IMR-90 (cell line): ENCODE data around the gene C11orf86. TPM values are rescaled to one million over a fixed set of nuclear protein-coding genes. Genes with fewer than 3 reads are reported as not detected.

Source experiments
- ATAC-seq: fragments of 200-7000 bp; cut with Tn5 transposase; 2 replicates; pipeline ENCODE4 v1.9.1; 2020; ENCODE audit warnings: low read depth, mild to moderate bottlenecking, moderate library complexity
- BruUV-seq: library from RNA; stranded (reverse); fragments of 400-500 nt; replicated peaks from 2 replicates; lab custom pipeline; 2021; lab: Mats Ljungman, UMichigan
- CTCF ChIA-PET: fragments of 300-600 bp; formaldehyde crosslinking; extraction: SDS; loops from one replicate; lab custom pipeline; 2021; ENCODE audit warnings: antibody characterized with exemption; lab: Yijun Ruan, JAX
- POLR2A ChIA-PET: fragments of 300-600 bp; sonication (Branson Sonifier 250); formaldehyde crosslinking; loops from one replicate; lab custom pipeline; 2022; ENCODE audit warnings: antibody characterized with exemption; ENCODE audit not compliant: unreplicated experiment; lab: Charles Lee
- DNase-seq: peaks from one replicate; pipeline ENCODE4 v3.0.0; 2013
- H2AFZ ChIP-seq: replicated peaks from 2 replicates; pipeline ENCODE3; 2013; ENCODE audit warnings: low read length, mild to moderate bottlenecking; ENCODE audit not compliant: poor library complexity
- H2AK5ac ChIP-seq: 2 replicates; pipeline ENCODE4 v1.6.1; 2013; ENCODE audit warnings: low read depth, low read length, inconsistent platforms
- H2AK9ac ChIP-seq: replicated peaks from 2 replicates; pipeline ENCODE3; 2013; ENCODE audit warnings: mild to moderate bottlenecking, low read depth, low read length, moderate library complexity; ENCODE audit not compliant: poor library complexity
- H2BK120ac ChIP-seq: 2 replicates; pipeline ENCODE4 v1.6.1; 2013; ENCODE audit warnings: low read depth, low read length, inconsistent platforms
- H2BK15ac ChIP-seq: 3 replicates; pipeline ENCODE4 v1.6.1; 2013; ENCODE audit warnings: low read depth, low read length, inconsistent platforms
- H2BK20ac ChIP-seq: 2 replicates; pipeline ENCODE4 v1.6.1; 2013; ENCODE audit warnings: low read depth, mild to moderate bottlenecking, inconsistent platforms, low read length, moderate library complexity
- H2BK5ac ChIP-seq: 2 replicates; pipeline ENCODE4 v1.6.1; 2013; ENCODE audit warnings: mild to moderate bottlenecking, low read depth, low read length, inconsistent platforms; ENCODE audit not compliant: poor library complexity, severe bottlenecking
- H3K14ac ChIP-seq: replicated peaks from 2 replicates; pipeline ENCODE4 v1.6.1; 2013; ENCODE audit warnings: low read depth, low read length, inconsistent platforms
- H3K18ac ChIP-seq: 2 replicates; pipeline ENCODE4 v1.6.1; 2013; ENCODE audit warnings: low read depth, low read length, control low read depth
- H3K23ac ChIP-seq: 2 replicates; pipeline ENCODE4 v1.6.1; 2013; ENCODE audit warnings: low read depth, low read length, inconsistent platforms
- H3K27ac ChIP-seq: 2 replicates; pipeline ENCODE4 v1.5.1; 2013; ENCODE audit warnings: mild to moderate bottlenecking, control low read depth, low read length; ENCODE audit not compliant: insufficient read depth
- H3K27me3 ChIP-seq: 2 replicates; pipeline ENCODE4 v1.6.1; 2013; ENCODE audit warnings: low read length; ENCODE audit not compliant: control insufficient read depth, insufficient read depth
- H3K36me3 ChIP-seq: 2 replicates; pipeline ENCODE4 v1.6.1; 2013; ENCODE audit warnings: low read length, mixed read lengths; ENCODE audit not compliant: control insufficient read depth, insufficient read depth
- H3K4ac ChIP-seq: 2 replicates; pipeline ENCODE4 v1.6.1; 2013; ENCODE audit warnings: low read depth, low read length, inconsistent platforms
- H3K4me1 ChIP-seq: 2 replicates; pipeline ENCODE4 v1.6.1; 2013; ENCODE audit warnings: low read length, mixed read lengths; ENCODE audit not compliant: control insufficient read depth, insufficient read depth
- H3K4me2 ChIP-seq: 2 replicates; pipeline ENCODE4 v1.6.1; 2013; ENCODE audit warnings: low read depth, mild to moderate bottlenecking, control low read depth, low read length, moderate library complexity
- H3K4me3 ChIP-seq: 2 replicates; pipeline ENCODE4 v1.5.1; 2013; ENCODE audit warnings: low read depth, mild to moderate bottlenecking, control low read depth, low read length, moderate library complexity; ENCODE audit not compliant: insufficient read depth
- H3K56ac ChIP-seq: 2 replicates; pipeline ENCODE4 v1.6.1; 2013; ENCODE audit warnings: low read length, inconsistent platforms; ENCODE audit not compliant: insufficient read depth; ENCODE audit errors: extremely low read depth
- H3K79me1 ChIP-seq, 2 experiments: 2 replicates each; pipeline ENCODE4 v1.6.1; 2013; ENCODE audit warnings: low read length in 2 of 2, inconsistent platforms in 1 of 2, low read depth in 1 of 2
- H3K9ac ChIP-seq: 2 replicates; pipeline ENCODE4 v1.6.1; 2013; ENCODE audit warnings: low read depth, low read length, control low read depth
- H3K9me1 ChIP-seq: 2 replicates; pipeline ENCODE4 v1.6.1; 2013; ENCODE audit warnings: low read length, inconsistent platforms; ENCODE audit not compliant: insufficient read depth
- H3K9me3 ChIP-seq: 2 replicates; pipeline ENCODE4 v1.6.1; 2013; ENCODE audit warnings: low read length; ENCODE audit not compliant: control insufficient read depth, insufficient read depth
- H4K20me1 ChIP-seq: 2 replicates; pipeline ENCODE4 v1.6.1; 2013; ENCODE audit warnings: low read length, inconsistent platforms; ENCODE audit not compliant: insufficient read depth
- H4K5ac ChIP-seq: 2 replicates; pipeline ENCODE4 v1.6.1; 2013; ENCODE audit warnings: mild to moderate bottlenecking, low read depth, low read length, control low read depth
- H4K8ac ChIP-seq, 2 experiments: 2 replicates each; pipeline ENCODE4 v1.6.1; 2013; ENCODE audit warnings: low read depth in 2 of 2, low read length in 2 of 2, control low read depth in 1 of 2, inconsistent platforms in 1 of 2
- H4K91ac ChIP-seq: 2 replicates; pipeline ENCODE4 v1.6.1; 2013; ENCODE audit warnings: low read depth, low read length, inconsistent platforms; ENCODE audit not compliant: insufficient read depth
- BHLHE40 ChIP-seq: fragments of 150-350 bp; IDR thresholded peaks from 2 replicates; pipeline ENCODE4 v1.6.1; 2016; ENCODE audit warnings: mild to moderate bottlenecking, low read depth, low read length
- CEBPB ChIP-seq: IDR thresholded peaks from 2 replicates; pipeline ENCODE4 v1.6.1; 2012; ENCODE audit warnings: low read depth, low read length, improper control_type of control experiment
- CHD1 ChIP-seq: IDR thresholded peaks from 2 replicates; pipeline ENCODE4 v1.6.1; 2012; ENCODE audit warnings: low read depth, low read length, improper control_type of control experiment
- MAFK ChIP-seq: IDR thresholded peaks from 2 replicates; pipeline ENCODE4 v1.6.1; 2012; ENCODE audit warnings: low read depth, low read length, improper control_type of control experiment
- MAZ ChIP-seq: IDR thresholded peaks from 2 replicates; pipeline ENCODE4 v1.6.1; 2012; ENCODE audit warnings: low read depth, mild to moderate bottlenecking, low read length, improper control_type of control experiment, moderate library complexity, borderline replicate concordance
- MXI1 ChIP-seq: IDR thresholded peaks from 2 replicates; pipeline ENCODE4 v1.6.1; 2012; ENCODE audit warnings: low read depth, mild to moderate bottlenecking, low read length, moderate library complexity, borderline replicate concordance
- NFE2L2 ChIP-seq: fragments of 150-350 bp; IDR thresholded peaks from 2 replicates; pipeline ENCODE4 v1.6.1; 2016; ENCODE audit warnings: low read depth, mild to moderate bottlenecking, low read length
- RAD21 ChIP-seq: IDR thresholded peaks from 2 replicates; pipeline ENCODE4 v1.6.1; 2012; ENCODE audit warnings: low read length, improper control_type of control experiment
- RFX5 ChIP-seq: IDR thresholded peaks from 2 replicates; pipeline ENCODE4 v1.8.0; 2012; ENCODE audit warnings: low read depth, mild to moderate bottlenecking, low read length, moderate library complexity
- SMC3 ChIP-seq: fragments of 150-350 bp; IDR thresholded peaks from 2 replicates; pipeline ENCODE4 v1.6.1; 2016; ENCODE audit warnings: low read depth, mild to moderate bottlenecking, antibody characterized with exemption, low read length, moderate library complexity
- WGBS, 2 experiments: methylation state at CpG; one replicate each; pipeline versions ENCODE4 v1.1.5 to v1.1.7; 2013; ENCODE audit warnings: missing lambda C conversion rate in 2 of 2; ENCODE audit not compliant: insufficient read length in 1 of 2; ENCODE audit errors: extremely low coverage in 2 of 2; 5-methylcytosine and 5-hydroxymethylcytosine counted together
- dilution Hi-C: fragments of 300-500 bp; cut with HindIII; formaldehyde crosslinking; loops from one replicate; pipeline ENCODE4 v1.14.3; 2018; ENCODE audit warnings: low sequenced_read_pairs; ENCODE audit not compliant: unreplicated experiment
- in situ Hi-C: fragments of 300-500 bp; cut with MboI; formaldehyde crosslinking; loops from 3 replicates; pipeline ENCODE4 v1.14.3; 2019; ENCODE audit warnings: low sequenced_read_pairs, inconsistent platforms, mixed read lengths
- intact Hi-C: fragments of 100-400 bp; cut with micrococcal nuclease; formaldehyde crosslinking; loops from 2 replicates; pipeline ENCODE4 v1.10.0; 2022
- polyA plus RNA-seq, 3 experiments: library from polyadenylated mRNA; depleted of rRNA; stranded (reverse); fragments of >200 nt; gene quantifications; 2 replicates each; pipeline ENCODE4 v1.2.3, GENCODE V29; 2012; ENCODE audit warnings: low replicate concordance in 1 of 3
- total RNA-seq: library from RNA; depleted of rRNA; stranded (reverse); fragments of >200 nt; gene quantifications from 2 replicates; pipeline ENCODE4 v1.2.3, GENCODE V29; 2012
- TF ChIP-seq, protein P1 (sequence below): fragments of 150-350 bp; IDR thresholded peaks from 2 replicates; pipeline ENCODE4 v1.6.1; 2017; ENCODE audit warnings: mild to moderate bottlenecking, antibody characterized with exemption, low read length, low read depth
- TF ChIP-seq, protein P2 (sequence below): fragments of 150-350 bp; IDR thresholded peaks from 2 replicates; pipeline ENCODE4 v1.6.1; 2016; ENCODE audit warnings: low read depth, mild to moderate bottlenecking, low read length, moderate library complexity, borderline replicate concordance
- TF ChIP-seq, protein P3 (sequence below): conservative IDR thresholded peaks from 2 replicates; pipeline ENCODE4 v1.5.1; 2012; ENCODE audit warnings: mild to moderate bottlenecking, low read depth, low read length, improper control_type of control experiment

Gene C11orf86
- total and polyA plus RNA-seq, 2 of the 4 experiments (the other 2 are of a cell fraction) = not detected

DNA sequence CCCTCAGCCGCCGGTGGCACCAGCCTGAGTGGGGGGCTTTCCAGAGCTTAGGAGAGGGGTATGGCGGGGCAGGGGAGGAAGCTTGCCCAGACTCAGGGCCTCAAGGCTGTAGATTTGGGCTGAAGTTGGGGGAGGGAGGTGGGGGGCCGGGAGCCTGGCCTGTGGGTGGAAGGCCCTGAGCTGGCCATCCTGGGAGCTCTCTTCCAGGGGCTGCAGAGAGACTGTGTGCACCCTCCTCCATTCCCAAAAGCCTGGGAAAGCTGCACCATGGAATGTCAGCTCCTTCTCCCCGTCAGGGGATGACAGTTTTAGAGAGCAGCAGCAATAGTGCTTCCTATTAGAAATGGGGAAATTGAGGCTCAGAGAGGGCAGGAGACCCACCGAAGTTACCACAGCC lies 48.9 kb downstream of the C11orf86 start:
- H3K4me1 ChIP-seq = peaks cover 9% of the 10 kb centered on the region; the same call in 1 of the 2 replicates
- H3K14ac ChIP-seq = no peak overlapping the region
- ChIA-PET POLR2A (no interaction called here), CTCF (no interaction called here)
- dilution Hi-C loops = no loop called here
- in situ Hi-C loops = no loop called here
- no peak overlapping the region for H3K9ac ChIP-seq
- H4K20me1 ChIP-seq = no peaks in the 10 kb centered on the region
- H2BK15ac ChIP-seq = no peak overlapping the region; the same call in 2 of the 3 replicates
- H3K4me2 ChIP-seq = peak overlapping the region; percentile 52; the same call in 1 of the 2 replicates
- H2AK9ac ChIP-seq = peak overlapping the region; percentile 57
- H2AFZ ChIP-seq = peak overlapping the region; percentile 89
- H4K91ac ChIP-seq = no peak overlapping the region
- no peak overlapping the region for H2BK20ac ChIP-seq
- H3K36me3 ChIP-seq = no peaks in the 10 kb centered on the region
- no peaks in the 10 kb centered on the region for H3K9me3 ChIP-seq
- H3K27ac ChIP-seq = no peak overlapping the region
- H3K18ac ChIP-seq = no peak overlapping the region
- peaks cover 13% of the 10 kb centered on the region for H3K27me3 ChIP-seq
- H2BK120ac ChIP-seq = no peak overlapping the region
- H3K23ac ChIP-seq = no peak overlapping the region
- BruUV-seq = no TSS peak
- WGBS, 2 experiments = no CpG with 5 or more reads among the region's 6 CpGs
- H3K9me1 ChIP-seq = no peaks in the 10 kb centered on the region
- ATAC-seq (no peak), DNase-seq (no peak)
- no peak overlapping the region for H2BK5ac ChIP-seq
- no peak overlapping the region for H3K4me3 ChIP-seq
- no peak overlapping the region for H3K56ac ChIP-seq
- H4K5ac ChIP-seq = no peak overlapping the region
- H2AK5ac ChIP-seq = no peak overlapping the region
- no peaks in the 10 kb centered on the region for H3K79me1 ChIP-seq
- TF ChIP-seq MAFK (no peak), MAZ (no peak), BHLHE40 (no peak), NFE2L2 (no peak), SMC3 (no peak), CHD1 (no peak), MXI1 (no peak), CEBPB (no peak), RAD21 (no peak), RFX5 (no peak)
- TF ChIP-seq, protein P1, sequence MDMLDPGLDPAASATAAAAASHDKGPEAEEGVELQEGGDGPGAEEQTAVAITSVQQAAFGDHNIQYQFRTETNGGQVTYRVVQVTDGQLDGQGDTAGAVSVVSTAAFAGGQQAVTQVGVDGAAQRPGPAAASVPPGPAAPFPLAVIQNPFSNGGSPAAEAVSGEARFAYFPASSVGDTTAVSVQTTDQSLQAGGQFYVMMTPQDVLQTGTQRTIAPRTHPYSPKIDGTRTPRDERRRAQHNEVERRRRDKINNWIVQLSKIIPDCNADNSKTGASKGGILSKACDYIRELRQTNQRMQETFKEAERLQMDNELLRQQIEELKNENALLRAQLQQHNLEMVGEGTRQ = no peak
- TF ChIP-seq, protein P2, sequence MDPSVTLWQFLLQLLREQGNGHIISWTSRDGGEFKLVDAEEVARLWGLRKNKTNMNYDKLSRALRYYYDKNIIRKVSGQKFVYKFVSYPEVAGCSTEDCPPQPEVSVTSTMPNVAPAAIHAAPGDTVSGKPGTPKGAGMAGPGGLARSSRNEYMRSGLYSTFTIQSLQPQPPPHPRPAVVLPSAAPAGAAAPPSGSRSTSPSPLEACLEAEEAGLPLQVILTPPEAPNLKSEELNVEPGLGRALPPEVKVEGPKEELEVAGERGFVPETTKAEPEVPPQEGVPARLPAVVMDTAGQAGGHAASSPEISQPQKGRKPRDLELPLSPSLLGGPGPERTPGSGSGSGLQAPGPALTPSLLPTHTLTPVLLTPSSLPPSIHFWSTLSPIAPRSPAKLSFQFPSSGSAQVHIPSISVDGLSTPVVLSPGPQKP = no peak
- TF ChIP-seq, protein P3, sequence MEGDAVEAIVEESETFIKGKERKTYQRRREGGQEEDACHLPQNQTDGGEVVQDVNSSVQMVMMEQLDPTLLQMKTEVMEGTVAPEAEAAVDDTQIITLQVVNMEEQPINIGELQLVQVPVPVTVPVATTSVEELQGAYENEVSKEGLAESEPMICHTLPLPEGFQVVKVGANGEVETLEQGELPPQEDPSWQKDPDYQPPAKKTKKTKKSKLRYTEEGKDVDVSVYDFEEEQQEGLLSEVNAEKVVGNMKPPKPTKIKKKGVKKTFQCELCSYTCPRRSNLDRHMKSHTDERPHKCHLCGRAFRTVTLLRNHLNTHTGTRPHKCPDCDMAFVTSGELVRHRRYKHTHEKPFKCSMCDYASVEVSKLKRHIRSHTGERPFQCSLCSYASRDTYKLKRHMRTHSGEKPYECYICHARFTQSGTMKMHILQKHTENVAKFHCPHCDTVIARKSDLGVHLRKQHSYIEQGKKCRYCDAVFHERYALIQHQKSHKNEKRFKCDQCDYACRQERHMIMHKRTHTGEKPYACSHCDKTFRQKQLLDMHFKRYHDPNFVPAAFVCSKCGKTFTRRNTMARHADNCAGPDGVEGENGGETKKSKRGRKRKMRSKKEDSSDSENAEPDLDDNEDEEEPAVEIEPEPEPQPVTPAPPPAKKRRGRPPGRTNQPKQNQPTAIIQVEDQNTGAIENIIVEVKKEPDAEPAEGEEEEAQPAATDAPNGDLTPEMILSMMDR = no peak
- intact Hi-C loops = no loop called here
- no peak overlapping the region for H3K4ac ChIP-seq
- no peak overlapping the region for H4K8ac ChIP-seq
